SU-DHL-6 (cell line): ENCODE measurements around the gene FYB1.

Experiments
- EZH2phosphoT487 ChIP-seq: fragments of 200-600 bp; sonication (generic), shearing (Covaris generic); conservative IDR thresholded peaks from 2 replicates; pipeline ENCODE4 v1.6.1; 2018; ENCODE audit warnings: mild to moderate bottlenecking, antibody characterized with exemption, low read length, moderate library complexity, mixed read lengths
- TF ChIP-seq, protein P1 (sequence below): fragments of 200-600 bp; sonication (generic); IDR thresholded peaks from one replicate; pipeline ENCODE4 v1.5.1; 2017; ENCODE audit warnings: antibody characterized with exemption, mild to moderate bottlenecking, low read length, moderate library complexity; ENCODE audit not compliant: insufficient read depth, poor library complexity, severe bottlenecking

DNA sequence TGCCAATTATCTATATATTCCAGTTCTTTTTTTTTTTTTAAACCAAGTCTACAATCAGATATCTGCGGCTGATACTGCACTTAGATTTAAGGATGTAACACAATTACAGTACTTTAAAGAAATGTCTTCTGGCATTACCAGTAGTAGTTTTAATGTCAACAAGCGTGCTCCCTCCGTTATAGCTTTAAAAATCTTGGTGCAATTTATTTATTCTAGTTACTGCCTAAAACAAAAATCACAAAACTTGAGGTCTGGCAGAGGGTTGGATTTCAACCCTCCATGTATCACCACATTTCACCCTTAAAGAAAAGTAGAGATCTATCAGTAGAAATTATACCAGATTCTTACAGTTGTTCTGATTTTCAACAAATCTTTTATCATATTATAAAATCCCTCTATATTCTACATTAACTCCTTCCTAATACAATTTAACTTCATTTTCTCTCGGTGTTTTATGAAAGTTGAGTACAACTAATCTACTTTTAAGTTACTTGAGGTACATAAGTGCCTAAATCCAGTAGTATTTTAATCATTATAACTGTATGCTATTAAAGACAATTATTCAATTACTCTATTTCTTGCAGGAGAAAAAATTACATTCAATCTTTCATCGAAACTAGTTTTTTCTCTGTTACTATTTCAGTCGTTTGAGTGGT lies 143.1 kb downstream of the FYB1 start:
- TF ChIP-seq, protein P1, sequence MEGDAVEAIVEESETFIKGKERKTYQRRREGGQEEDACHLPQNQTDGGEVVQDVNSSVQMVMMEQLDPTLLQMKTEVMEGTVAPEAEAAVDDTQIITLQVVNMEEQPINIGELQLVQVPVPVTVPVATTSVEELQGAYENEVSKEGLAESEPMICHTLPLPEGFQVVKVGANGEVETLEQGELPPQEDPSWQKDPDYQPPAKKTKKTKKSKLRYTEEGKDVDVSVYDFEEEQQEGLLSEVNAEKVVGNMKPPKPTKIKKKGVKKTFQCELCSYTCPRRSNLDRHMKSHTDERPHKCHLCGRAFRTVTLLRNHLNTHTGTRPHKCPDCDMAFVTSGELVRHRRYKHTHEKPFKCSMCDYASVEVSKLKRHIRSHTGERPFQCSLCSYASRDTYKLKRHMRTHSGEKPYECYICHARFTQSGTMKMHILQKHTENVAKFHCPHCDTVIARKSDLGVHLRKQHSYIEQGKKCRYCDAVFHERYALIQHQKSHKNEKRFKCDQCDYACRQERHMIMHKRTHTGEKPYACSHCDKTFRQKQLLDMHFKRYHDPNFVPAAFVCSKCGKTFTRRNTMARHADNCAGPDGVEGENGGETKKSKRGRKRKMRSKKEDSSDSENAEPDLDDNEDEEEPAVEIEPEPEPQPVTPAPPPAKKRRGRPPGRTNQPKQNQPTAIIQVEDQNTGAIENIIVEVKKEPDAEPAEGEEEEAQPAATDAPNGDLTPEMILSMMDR = no peak
- no peak for TF ChIP-seq EZH2phosphoT487
